ENCODE measurements around the gene GTF3C1.

Gene GTF3C1

DNA sequence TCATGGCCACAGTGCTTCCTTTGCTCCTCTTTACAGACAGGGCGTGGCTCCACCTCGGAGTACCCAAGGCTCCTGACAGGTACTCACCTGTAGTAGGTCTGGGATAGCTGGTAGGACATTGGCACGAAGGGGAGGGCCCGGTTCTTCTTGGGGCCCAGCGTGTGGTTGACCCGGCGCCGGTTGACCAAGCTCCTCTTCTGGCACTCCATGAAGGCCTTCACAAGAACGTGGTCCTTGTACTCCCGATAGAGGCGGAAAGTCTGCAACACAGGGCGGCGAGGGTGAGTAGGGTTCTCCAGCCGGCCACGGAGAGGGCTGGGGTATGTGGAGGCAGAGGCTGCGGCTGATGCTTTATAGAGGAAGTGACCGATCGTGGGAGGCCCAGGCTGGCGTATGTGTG, 78.1 kb downstream of the GTF3C1 start:
- H3K4me1 ChIP-seq (ENCODE audit: low read length) = no peaks in the 10 kb centered on the region
- no peaks in the 10 kb centered on the region for H3F3A ChIP-seq (ENCODE audit: insufficient read depth, low read length)
- no peak overlapping the region for H2AFZ ChIP-seq (ENCODE audit: low read length)
- no peaks in the 10 kb centered on the region for H3K79me2 ChIP-seq (ENCODE audit: low read length)
- H3K9ac ChIP-seq (ENCODE audit: low read length) = no peak overlapping the region
- no peaks in the 10 kb centered on the region for H3K9me3 ChIP-seq (replicated peaks; ENCODE audit: insufficient read depth, low read length)
- H3K27me3 ChIP-seq (replicated peaks; ENCODE audit: insufficient read depth, low read length) = no peaks in the 10 kb centered on the region
- no peaks in the 10 kb centered on the region for H4K20me1 ChIP-seq (ENCODE audit: insufficient read depth, low read length)
- no peak overlapping the region for H3K27ac ChIP-seq (ENCODE audit: low read length)
- H3K36me3 ChIP-seq (replicated peaks; ENCODE audit: insufficient read depth, low read length) = no peaks in the 10 kb centered on the region
- H3K4me2 ChIP-seq (ENCODE audit: low read depth, low read length) = no peak overlapping the region
- no peaks in the 10 kb centered on the region for H3K9me2 ChIP-seq (replicated peaks; ENCODE audit: insufficient read depth, low read length)
- no peak for DNase-seq
- TF ChIP-seq, protein P1, sequence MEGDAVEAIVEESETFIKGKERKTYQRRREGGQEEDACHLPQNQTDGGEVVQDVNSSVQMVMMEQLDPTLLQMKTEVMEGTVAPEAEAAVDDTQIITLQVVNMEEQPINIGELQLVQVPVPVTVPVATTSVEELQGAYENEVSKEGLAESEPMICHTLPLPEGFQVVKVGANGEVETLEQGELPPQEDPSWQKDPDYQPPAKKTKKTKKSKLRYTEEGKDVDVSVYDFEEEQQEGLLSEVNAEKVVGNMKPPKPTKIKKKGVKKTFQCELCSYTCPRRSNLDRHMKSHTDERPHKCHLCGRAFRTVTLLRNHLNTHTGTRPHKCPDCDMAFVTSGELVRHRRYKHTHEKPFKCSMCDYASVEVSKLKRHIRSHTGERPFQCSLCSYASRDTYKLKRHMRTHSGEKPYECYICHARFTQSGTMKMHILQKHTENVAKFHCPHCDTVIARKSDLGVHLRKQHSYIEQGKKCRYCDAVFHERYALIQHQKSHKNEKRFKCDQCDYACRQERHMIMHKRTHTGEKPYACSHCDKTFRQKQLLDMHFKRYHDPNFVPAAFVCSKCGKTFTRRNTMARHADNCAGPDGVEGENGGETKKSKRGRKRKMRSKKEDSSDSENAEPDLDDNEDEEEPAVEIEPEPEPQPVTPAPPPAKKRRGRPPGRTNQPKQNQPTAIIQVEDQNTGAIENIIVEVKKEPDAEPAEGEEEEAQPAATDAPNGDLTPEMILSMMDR (IDR thresholded peaks at IDR 0.05; ENCODE audit: low read length) = no peak
- TF ChIP-seq EZH2 (optimal IDR thresholded peaks at IDR 0.05; ENCODE audit: low read depth, low read length) (no peak), EZH2phosphoT487 (IDR thresholded peaks at IDR 0.05; ENCODE audit: low read length) (no peak)
- no peak overlapping the region for H3K4me3 ChIP-seq (ENCODE audit: low read length)

DNA sequence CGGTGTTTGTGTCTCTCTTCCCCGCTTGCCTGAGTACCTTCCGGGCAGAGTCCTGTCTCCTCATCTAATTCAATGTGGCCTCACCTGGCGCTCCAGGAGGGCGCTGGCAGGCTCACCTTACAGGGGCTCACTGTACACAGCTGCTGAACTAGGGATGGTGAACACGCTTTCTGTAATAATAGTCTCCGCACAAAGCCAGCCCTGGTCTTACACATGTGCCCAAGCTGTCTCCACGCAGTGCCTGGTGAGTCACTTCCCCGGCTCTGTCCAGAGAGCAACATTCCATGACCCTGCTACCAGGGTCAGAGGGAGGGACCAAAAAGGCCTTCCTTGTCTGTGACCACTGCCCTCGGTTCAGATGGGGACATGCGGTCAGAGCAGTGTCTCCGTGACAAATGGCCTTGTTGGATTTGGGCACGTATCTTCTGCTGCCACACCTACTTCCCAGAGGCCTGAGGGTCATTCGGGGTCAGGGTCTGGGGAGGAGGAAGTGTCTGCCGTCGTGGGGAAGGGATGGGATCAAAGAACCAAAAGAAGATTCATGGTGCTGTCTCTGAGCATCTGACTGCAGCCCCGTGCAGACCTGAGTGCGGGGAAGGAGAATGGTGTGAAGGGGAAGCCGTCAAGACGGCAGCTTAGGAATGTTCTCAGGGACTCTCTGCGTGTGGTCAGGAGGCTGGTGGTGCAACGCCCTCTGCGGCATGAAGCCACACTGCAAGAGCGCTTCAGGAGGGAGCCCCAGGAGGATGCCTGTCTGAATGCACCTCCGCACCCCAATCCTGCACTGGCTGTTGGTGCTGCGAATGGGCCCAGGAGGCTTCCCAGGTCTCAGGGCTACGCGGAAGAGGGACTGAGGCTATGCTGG, 78.9 kb downstream of the GTF3C1 start:
- TF ChIP-seq, protein P1 (IDR thresholded peaks at IDR 0.05; ENCODE audit: low read length) = no peak
- TF ChIP-seq EZH2phosphoT487 (IDR thresholded peaks at IDR 0.05; ENCODE audit: low read length) (no peak), EZH2 (optimal IDR thresholded peaks at IDR 0.05; ENCODE audit: low read depth, low read length) (no peak)

DNA sequence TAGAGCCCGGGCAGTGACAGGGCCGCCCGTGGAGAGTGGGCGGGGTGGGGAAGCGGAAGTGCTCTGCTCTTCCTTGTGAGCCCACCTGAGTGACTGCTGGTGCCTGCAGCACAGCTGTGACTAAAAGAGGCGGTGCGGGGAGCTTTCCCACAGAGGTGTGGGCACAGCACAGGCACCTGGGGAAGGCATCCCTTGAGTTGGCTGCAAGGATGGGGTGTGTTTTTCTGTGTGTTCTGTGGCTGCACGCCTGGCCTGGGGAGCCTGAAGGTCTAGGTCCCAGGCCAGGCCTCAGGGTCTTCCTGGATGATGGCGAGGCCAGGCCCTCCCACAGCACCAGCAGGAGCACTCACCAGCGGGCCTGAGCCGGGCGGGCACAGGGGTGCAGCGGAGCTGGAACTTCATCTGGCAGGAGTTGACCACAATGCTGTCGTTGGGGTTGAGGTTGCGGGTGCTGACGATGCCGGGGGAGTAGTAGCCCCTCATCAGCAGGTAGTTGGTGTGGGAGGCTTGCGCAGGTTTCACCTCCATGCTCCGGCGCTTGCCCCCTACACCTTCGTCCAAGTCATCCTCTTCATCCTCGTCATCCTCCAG, 80.7 kb downstream of the GTF3C1 start:
- Histone ChIP-seq H3F3A (ENCODE audit: insufficient read depth, low read length) (no peaks in the 10 kb centered on the region), H2AFZ (ENCODE audit: low read length) (no peak overlapping the region), H3K9me3 (replicated peaks; ENCODE audit: insufficient read depth, low read length) (no peaks in the 10 kb centered on the region), H3K79me2 (ENCODE audit: low read length) (no peaks in the 10 kb centered on the region), H3K4me1 (ENCODE audit: low read length) (no peaks in the 10 kb centered on the region), H3K36me3 (replicated peaks; ENCODE audit: insufficient read depth, low read length) (no peaks in the 10 kb centered on the region), H3K27ac (ENCODE audit: low read length) (no peak overlapping the region), H3K4me3 (ENCODE audit: low read length) (no peak overlapping the region), H3K27me3 (replicated peaks; ENCODE audit: insufficient read depth, low read length) (no peaks in the 10 kb centered on the region), H3K9ac (ENCODE audit: low read length) (no peak overlapping the region), H3K9me2 (replicated peaks; ENCODE audit: insufficient read depth, low read length) (no peaks in the 10 kb centered on the region), H4K20me1 (ENCODE audit: insufficient read depth, low read length) (no peaks in the 10 kb centered on the region), H3K4me2 (ENCODE audit: low read depth, low read length) (no peak overlapping the region)
- DNase-seq = no peak
- no peak for TF ChIP-seq EZH2 (optimal IDR thresholded peaks at IDR 0.05; ENCODE audit: low read depth, low read length)
- TF ChIP-seq, protein P1 (IDR thresholded peaks at IDR 0.05; ENCODE audit: low read length) = no peak

More for the DNA sequence above, 78.9 kb downstream of the GTF3C1 start:
- Histone ChIP-seq H3K36me3 (replicated peaks; ENCODE audit: insufficient read depth, low read length) (no peaks in the 10 kb centered on the region), H3K27me3 (replicated peaks; ENCODE audit: insufficient read depth, low read length) (no peaks in the 10 kb centered on the region), H3K4me2 (ENCODE audit: low read depth, low read length) (no peak overlapping the region), H3K4me3 (ENCODE audit: low read length) (no peak overlapping the region), H4K20me1 (ENCODE audit: insufficient read depth, low read length) (no peaks in the 10 kb centered on the region), H3K9me3 (replicated peaks; ENCODE audit: insufficient read depth, low read length) (no peaks in the 10 kb centered on the region), H3K79me2 (ENCODE audit: low read length) (no peaks in the 10 kb centered on the region), H3F3A (ENCODE audit: insufficient read depth, low read length) (no peaks in the 10 kb centered on the region), H3K9ac (ENCODE audit: low read length) (no peak overlapping the region), H3K9me2 (replicated peaks; ENCODE audit: insufficient read depth, low read length) (no peaks in the 10 kb centered on the region), H3K4me1 (ENCODE audit: low read length) (no peaks in the 10 kb centered on the region), H3K27ac (ENCODE audit: low read length) (no peak overlapping the region), H2AFZ (ENCODE audit: low read length) (no peak overlapping the region)
- DNase-seq = no peak

Data from MM.1S (cell line).